NCI-H187 treated with DMSO at 0.1 percent for 48 hours (cell line): ENCODE results near the gene ADAT2.
A peak's percentile ranks its signal among the peaks of the same experiment; 100 is the strongest.
"Not testable (repeated sequence)": the region's sequence is repeated elsewhere in the genome, so short reads cannot be mapped to it uniquely, and the experiment has no call there.

Source experiments
- DNase-seq: peaks from one replicate; lab custom pipeline; 2025; lab: John Stamatoyannopoulos, UW

Gene ADAT2

GRCh38 chr6:143450453-143451371, at the start of gene ADAT2, which contains the start of gene PEX3:
ADAT2 (minus strand) TSS chr6:143450695; CDS start chr6:143450658, 37 bp downstream.
PEX3 (plus strand) TSS chr6:143450805; CDS start chr6:143451043, 238 bp downstream.
- DNase-seq, result peak; percentile 65

GRCh38 chr6:143498428-143498827, 47.9 kb upstream of the ADAT2 start:
- no peak for DNase-seq

GRCh38 chr6:143496974-143497373, 46.5 kb upstream of the ADAT2 start:
- DNase-seq, result no peak

GRCh38 chr6:143490775-143491174, 40.3 kb upstream of the ADAT2 start:
- no peak for DNase-seq

GRCh38 chr6:143490244-143490643, 39.7 kb upstream of the ADAT2 start:
- DNase-seq, result no peak

- DNase-seq, result no peak
These were observed 36.3 kb upstream of the ADAT2 start for GRCh38 chr6:143486752-143487151.

GRCh38 chr6:143485967-143486366, 35.5 kb upstream of the ADAT2 start:
- DNase-seq, result no peak

- no peak for DNase-seq
These were observed 32.1 kb upstream of the ADAT2 start for GRCh38 chr6:143482593-143482992.

- DNase-seq, result no peak
These were observed 28.1 kb upstream of the ADAT2 start for GRCh38 chr6:143478479-143479062.

GRCh38 chr6:143476545-143476944, 26.1 kb upstream of the ADAT2 start:
- no peak for DNase-seq

GRCh38 chr6:143471822-143472221, 21.3 kb upstream of the ADAT2 start:
- no peak for DNase-seq

GRCh38 chr6:143468823-143469222, 18.3 kb upstream of the ADAT2 start:
- DNase-seq, result not testable (repeated sequence)

GRCh38 chr6:143468026-143468425, 17.5 kb upstream of the ADAT2 start:
- DNase-seq, result no peak

GRCh38 chr6:143465546-143465945, 15.1 kb upstream of the ADAT2 start:
- no peak for DNase-seq

- DNase-seq, result no peak
These were observed 7.3 kb upstream of the ADAT2 start for GRCh38 chr6:143457563-143458359.

- no peak for DNase-seq
These were observed 1.0 kb upstream of the ADAT2 start for GRCh38 chr6:143451531-143451930.

GRCh38 chr6:143449714-143450452, 612 bp downstream of the ADAT2 start:
- DNase-seq, result no peak

GRCh38 chr6:143449082-143449713, 1.3 kb downstream of the ADAT2 start:
- DNase-seq, result no peak

- not testable (repeated sequence) for DNase-seq
These were observed 2.6 kb downstream of the ADAT2 start for GRCh38 chr6:143447865-143448264.

GRCh38 chr6:143443096-143443495, 7.4 kb downstream of the ADAT2 start:
- DNase-seq, result no peak
